ENCODE results near the gene FAM171A1.
"Not testable (repeated sequence)": the region's sequence is repeated elsewhere in the genome, so short reads cannot be mapped to it uniquely, and the experiment has no call there.

The FAM171A1 gene

DNA sequence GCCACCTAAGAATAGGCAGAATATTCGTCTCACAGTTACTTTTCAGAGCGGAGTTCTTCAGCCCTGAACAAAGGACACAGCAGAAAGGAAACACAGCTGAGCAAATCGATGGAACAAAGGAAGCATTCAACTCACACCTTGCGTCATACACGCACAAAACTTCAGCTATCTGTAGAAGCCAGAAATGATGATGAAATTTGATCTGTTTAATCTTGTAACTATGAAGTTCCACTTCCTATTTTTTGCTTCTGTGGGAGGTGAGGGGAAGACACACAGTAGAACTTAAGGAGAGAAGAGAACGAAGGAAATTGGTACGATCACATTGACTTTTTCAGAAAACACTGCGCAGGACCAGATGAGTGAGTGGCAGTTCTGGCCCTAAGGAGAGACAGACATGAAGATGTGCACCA is 26.2 kb downstream of the FAM171A1 start:
- DNase-seq (ENCODE audit: low read depth, low spot score), result no peak

DNA sequence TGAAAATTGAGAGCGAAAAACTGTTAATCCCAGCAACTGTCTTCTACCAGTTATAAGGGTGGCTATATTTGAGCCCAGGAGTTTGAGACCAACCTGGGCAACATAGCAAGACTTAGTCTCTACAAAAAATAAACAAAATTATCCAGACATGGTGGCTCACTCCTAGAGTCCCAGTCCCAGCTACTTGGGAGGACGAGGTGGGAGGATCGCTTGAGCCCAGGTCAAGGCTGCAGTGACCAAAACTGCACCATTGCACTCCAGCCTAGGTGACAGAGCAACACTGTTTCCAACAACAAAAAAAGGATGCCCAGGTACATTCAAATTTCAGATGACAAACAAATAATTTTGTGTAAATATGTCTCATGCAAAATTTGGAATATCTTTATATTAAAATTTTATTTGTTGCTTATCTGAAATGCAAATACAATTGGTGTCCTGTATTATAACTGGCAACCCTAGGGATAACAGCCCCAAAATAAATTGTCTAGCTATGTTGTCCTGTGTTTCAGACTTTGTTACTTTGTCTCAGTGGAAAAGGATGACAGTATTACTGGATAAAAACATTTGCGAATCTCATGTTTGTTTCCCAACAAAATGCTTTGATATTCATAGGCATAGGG is 26.7 kb downstream of the FAM171A1 start:
- DNase-seq (ENCODE audit: low read depth, low spot score), result no peak

DNA sequence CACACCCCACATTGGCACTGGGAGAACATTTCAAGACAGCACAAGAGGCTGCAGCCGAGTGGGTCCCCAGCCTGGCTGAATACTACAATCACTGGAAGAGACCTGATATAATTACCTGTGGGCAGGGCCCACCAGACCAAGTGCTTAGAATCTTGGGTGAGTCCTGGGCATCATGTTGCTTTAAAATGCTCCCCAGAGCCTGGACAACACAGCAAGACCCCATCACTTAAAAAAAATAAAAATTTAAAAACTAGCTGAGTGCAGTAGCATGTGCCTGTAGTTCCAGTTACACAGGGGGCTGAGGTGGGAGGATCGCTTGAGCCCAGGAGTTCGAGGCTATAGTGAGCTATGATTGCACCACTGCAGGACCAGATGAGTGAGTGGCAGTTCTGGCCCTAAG is 28.1 kb downstream of the FAM171A1 start:
- DNase-seq (ENCODE audit: low read depth, low spot score), result no peak

DNA sequence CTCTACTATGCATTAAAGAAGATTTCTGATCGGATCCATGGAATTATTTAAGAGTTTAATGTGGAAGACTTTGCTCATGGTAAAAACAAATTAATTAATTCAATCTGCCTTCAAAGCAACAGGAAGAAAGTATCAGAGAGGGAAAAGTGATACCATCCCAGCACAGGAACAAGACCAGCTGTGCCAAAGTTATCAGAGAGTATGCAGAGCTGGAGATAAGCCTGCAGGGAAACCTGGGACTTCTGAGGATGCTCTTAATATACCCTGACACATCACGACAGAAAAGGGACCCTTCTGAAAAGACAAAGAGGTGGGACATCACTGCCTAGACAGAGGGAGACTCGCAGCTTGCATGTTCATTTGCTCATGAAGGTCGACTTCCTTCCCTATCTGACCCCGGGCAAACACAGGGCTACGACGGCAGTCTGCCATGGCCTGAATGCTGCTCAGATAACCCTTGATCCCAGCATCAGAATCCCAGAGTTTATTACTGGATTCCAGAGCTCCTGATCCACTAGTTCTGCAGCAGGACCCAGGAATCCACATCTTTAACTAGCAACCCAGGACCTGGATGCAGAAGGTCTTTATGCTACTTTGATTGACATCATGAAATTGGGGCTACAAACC is 29.5 kb downstream of the FAM171A1 start:
- DNase-seq (ENCODE audit: low read depth, low spot score), result no peak

DNA sequence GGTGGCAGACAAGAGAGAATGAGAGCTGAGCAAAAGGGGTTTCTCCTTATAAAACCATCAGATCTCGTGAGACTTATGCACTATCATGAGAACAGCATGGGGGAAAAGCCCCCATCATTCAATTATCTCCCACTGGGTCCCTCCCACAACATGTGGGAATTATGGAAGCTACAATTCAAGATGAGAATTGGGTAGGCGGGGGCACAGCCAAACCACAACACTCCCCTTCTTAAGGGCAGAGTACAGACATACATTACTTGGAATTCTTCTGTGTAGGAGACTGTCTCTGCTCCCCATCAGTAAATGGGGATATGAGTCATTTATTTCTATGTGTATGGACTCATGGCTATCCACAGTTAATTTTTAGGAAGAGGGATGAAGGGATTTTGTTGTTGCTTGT is 31.2 kb downstream of the FAM171A1 start:
- no peak for DNase-seq (ENCODE audit: low read depth, low spot score)

DNA sequence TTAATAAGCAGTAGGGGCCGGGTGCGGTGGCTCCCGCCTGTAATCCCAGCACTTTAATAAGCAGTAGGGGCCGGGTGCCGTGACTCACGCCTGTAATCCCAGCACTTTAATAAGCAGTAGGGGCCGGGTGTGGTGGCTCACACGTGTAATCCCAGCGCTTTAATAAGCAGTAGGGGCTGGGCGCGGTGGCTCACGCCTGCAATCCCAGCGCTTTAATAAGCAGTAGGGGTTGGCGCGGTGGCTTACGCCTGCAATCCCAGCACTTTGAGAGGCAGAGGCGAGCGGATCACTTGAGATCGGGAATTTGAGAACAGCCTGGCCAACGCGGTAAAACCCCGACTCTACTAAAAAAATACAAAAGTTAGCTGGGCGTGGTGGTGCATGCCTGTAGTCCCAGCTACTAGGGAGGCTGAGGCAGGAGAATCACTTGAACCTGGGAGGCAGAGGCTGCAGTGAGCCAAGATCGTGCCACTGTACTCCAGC is 33.6 kb downstream of the FAM171A1 start:
- DNase-seq (ENCODE audit: low read depth, low spot score), result not testable (repeated sequence)

DNA sequence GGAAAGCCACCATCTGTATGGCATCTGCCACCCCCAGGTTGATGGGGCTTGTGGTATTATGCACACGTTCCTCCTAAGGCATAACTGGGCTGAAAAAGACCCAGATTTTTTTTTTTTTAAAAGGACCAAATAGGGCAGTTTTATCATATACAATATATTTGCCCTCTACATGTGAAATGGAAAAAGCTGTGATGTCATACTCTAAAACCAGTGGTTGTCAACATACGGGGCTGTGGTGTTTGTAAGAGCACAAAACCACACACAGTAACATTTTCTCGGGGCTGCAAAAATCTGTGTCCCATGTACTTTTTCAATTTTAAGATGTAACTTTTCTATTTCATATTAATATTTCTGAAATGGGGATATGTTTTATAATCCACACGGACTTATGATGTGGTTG is 34.9 kb downstream of the FAM171A1 start:
- DNase-seq (ENCODE audit: low read depth, low spot score), result no peak

DNA sequence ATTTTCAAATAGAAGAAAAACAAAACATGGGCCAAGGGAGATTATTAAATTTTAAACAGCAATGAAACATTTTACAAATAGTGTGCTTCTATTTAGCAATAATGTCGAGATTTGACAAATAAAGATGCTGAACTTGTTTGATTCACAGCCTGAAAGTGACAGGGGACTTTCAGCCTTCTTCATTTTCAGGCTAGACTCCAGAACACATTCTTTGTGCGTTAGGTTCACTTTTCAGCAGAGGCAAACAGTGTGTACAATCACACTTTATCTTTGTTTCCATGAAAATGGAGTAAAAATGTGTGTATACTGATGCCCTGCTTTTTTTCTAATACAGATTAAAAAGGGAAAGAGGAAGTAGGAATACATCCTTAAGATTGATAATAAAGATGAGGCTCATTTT is 35.6 kb downstream of the FAM171A1 start:
- DNase-seq (ENCODE audit: low read depth, low spot score), result no peak

- no peak for DNase-seq (ENCODE audit: low read depth, low spot score)
These were observed 36.3 kb downstream of the FAM171A1 start for GRCh38 chr10:15334650-15335323.

DNA sequence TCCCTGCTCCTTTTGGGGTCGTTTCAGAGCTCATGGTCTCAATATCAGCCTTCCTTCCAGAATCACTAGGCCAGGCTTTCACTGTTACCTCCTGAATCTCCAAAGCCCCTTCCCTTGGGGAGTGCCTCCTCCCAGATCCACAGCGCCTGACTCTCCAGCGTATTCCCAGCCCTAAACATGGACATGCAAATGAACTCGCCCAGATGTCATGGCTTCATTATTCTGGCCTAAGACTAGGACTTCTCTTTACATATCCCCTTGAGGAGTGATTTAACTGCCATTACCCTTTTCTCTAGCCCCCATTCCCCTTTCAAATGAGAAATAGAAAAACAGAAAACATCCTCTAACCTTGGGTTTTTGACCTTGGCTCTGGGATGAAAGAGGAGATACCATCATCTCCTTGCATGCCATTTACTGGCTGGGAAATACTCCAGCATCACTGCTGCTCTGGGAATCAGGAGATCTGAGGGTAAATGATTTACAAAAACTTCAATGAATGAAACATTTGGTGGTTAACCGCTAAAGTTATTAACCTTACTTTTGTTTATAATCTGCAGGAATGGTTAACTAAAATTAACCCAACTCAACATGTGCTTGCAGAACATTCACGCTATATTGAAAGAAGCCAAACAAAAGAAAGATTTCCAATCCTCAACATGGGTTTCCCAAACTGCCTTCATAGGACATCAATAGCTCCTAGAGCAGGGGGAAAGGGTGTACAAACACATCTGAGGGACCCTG is 37.0 kb downstream of the FAM171A1 start:
- no peak for DNase-seq (ENCODE audit: low read depth, low spot score)

GRCh38 chr10:15333181-15333580 is 37.9 kb downstream of the FAM171A1 start:
- DNase-seq (ENCODE audit: low read depth, low spot score), result not testable (repeated sequence)

GRCh38 chr10:15331461-15331860 is 39.6 kb downstream of the FAM171A1 start:
- DNase-seq (ENCODE audit: low read depth, low spot score), result no peak

DNA sequence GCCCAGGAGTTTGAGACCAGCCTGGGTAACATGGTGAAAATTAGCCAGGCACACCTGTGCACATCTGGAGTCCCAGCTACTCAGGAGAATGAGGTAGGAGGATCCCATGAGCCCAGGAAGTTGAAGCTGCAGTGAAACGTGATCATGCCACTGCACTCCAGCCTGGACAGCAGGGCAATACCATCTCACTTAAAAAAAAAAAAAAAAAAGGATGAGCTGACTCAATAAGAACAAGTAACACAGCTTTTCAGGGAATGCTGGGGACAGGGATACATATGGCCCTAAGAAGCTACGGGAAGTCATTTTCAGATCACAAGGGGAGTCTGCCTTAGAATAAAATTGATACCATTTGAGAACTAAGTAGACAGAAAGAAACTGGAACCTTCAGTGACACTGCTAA is 41.7 kb downstream of the FAM171A1 start:
- DNase-seq (ENCODE audit: low read depth, low spot score), result no peak

- DNase-seq (ENCODE audit: low read depth, low spot score), result no peak
These were observed 45.2 kb downstream of the FAM171A1 start for GRCh38 chr10:15325944-15326284.

GRCh38 chr10:15325243-15325943 is 45.7 kb downstream of the FAM171A1 start:
- DNase-seq (ENCODE audit: low read depth, low spot score), result no peak

DNA sequence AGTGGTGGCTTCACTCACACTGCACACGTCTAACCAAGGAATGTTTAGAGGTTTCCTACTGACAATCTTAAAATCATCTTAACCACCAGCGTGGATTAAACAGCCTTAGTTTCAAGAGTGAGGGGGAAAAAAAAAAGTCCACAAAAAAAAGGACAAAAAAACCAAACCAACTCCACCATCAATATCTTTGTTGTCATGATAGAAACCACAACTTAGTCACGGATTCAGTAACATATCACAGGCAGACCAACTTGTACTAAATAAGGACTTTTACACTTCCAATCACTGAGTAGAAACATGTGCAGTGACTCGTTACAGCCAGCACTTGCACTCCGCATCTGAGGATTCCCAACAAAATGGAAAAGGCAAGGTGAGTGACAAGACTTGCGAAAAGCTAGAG is 46.5 kb downstream of the FAM171A1 start:
- no peak for DNase-seq (ENCODE audit: low read depth, low spot score)

- DNase-seq (ENCODE audit: low read depth, low spot score), result peak; percentile 58
These were observed 47.0 kb downstream of the FAM171A1 start for GRCh38 chr10:15324113-15324512.

DNA sequence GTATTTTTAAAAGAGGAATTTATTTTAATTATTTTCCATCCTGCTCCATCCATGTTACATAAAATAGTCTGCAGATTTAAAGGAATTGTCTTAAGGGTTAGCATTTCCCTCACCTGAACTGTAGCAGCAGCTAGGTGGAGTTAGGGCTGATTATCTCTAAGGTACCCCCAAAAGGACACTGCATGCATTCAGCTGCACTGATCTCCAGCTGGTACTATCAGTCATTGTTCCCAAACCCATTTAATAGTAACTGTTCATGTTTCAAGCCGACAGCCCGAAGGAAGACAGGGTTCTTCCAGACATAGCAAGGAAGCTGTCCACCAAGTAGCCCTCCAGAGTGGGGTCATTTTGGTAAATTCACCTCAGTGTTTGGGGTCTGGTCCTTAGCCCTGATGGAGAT is 48.7 kb downstream of the FAM171A1 start:
- DNase-seq (ENCODE audit: low read depth, low spot score), result no peak

DNA sequence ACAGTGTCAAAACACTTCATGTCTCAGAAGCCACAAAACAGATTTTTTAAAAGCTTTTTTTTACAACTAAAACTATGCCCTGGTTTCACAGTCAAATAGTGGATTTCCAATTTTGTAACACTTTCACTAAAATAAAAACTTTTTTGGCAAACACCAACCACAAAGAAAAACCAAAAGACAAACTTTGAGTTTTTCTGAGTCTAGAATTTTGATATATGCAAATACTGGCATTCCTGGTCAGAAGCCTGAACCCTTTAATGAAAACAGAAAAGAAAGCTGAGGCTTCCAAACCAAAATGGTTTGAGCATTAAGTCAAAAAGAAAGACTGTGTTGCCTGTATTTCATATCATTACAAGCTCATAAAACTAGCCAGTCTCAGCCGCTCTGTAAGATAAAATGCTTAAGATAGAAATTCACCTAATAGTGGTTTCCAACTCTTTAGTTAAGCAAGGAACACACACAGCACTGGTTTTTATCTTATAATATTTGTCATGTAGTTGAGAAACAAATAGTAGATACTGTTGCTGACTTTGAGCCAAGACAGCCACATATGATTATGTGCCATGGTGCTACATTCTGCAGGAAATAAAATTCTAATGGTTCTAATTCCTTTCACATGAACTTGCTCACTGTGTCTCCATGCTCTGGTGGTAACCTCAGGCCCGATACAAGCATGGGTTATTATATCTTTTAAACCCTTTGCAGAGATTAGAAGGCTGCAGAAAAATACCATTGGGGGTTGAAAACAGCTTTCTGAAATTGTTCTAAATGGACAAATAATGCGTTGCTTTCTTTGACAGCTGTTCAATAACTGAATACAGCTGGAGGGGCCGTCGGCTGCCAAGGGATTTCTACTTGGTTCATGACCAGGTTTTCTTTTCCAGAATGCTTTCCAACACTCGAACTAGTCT is 49.4 kb downstream of the FAM171A1 start:
- DNase-seq (ENCODE audit: low read depth, low spot score), result no peak

- no peak for DNase-seq (ENCODE audit: low read depth, low spot score)
These were observed 50.4 kb downstream of the FAM171A1 start for GRCh38 chr10:15320522-15321203.

Data from ELF-1 (cell line).